IMR-90 (cell line): ENCODE results near the gene CXCR6. TPM values are rescaled to one million over a fixed set of nuclear protein-coding genes. Genes with fewer than 3 reads are reported as not detected.

Experiments
- ATAC-seq: fragments of 200-7000 bp; cut with Tn5 transposase; 2 replicates; pipeline ENCODE4 v1.9.1; 2020; ENCODE audit warnings: low read depth, mild to moderate bottlenecking, moderate library complexity
- BruUV-seq: library from RNA; stranded (reverse); fragments of 400-500 nt; replicated peaks from 2 replicates; lab custom pipeline; 2021; lab: Mats Ljungman, UMichigan
- CTCF ChIA-PET: fragments of 300-600 bp; formaldehyde crosslinking; extraction: SDS; loops from one replicate; lab custom pipeline; 2021; ENCODE audit warnings: antibody characterized with exemption; lab: Yijun Ruan, JAX
- POLR2A ChIA-PET: fragments of 300-600 bp; sonication (Branson Sonifier 250); formaldehyde crosslinking; loops from one replicate; lab custom pipeline; 2022; ENCODE audit warnings: antibody characterized with exemption; ENCODE audit not compliant: unreplicated experiment; lab: Charles Lee
- DNase-seq: peaks from one replicate; pipeline ENCODE4 v3.0.0; 2013
- H2AFZ ChIP-seq: replicated peaks from 2 replicates; pipeline ENCODE3; 2013; ENCODE audit warnings: low read length, mild to moderate bottlenecking; ENCODE audit not compliant: poor library complexity
- H2AK5ac ChIP-seq: 2 replicates; pipeline ENCODE4 v1.6.1; 2013; ENCODE audit warnings: low read depth, low read length, inconsistent platforms
- H2AK9ac ChIP-seq: replicated peaks from 2 replicates; pipeline ENCODE3; 2013; ENCODE audit warnings: mild to moderate bottlenecking, low read depth, low read length, moderate library complexity; ENCODE audit not compliant: poor library complexity
- H2BK120ac ChIP-seq: 2 replicates; pipeline ENCODE4 v1.6.1; 2013; ENCODE audit warnings: low read depth, low read length, inconsistent platforms
- H2BK15ac ChIP-seq: 3 replicates; pipeline ENCODE4 v1.6.1; 2013; ENCODE audit warnings: low read depth, low read length, inconsistent platforms
- H2BK20ac ChIP-seq: 2 replicates; pipeline ENCODE4 v1.6.1; 2013; ENCODE audit warnings: low read depth, mild to moderate bottlenecking, inconsistent platforms, low read length, moderate library complexity
- H2BK5ac ChIP-seq: 2 replicates; pipeline ENCODE4 v1.6.1; 2013; ENCODE audit warnings: mild to moderate bottlenecking, low read depth, low read length, inconsistent platforms; ENCODE audit not compliant: poor library complexity, severe bottlenecking
- H3K14ac ChIP-seq: replicated peaks from 2 replicates; pipeline ENCODE4 v1.6.1; 2013; ENCODE audit warnings: low read depth, low read length, inconsistent platforms
- H3K18ac ChIP-seq: 2 replicates; pipeline ENCODE4 v1.6.1; 2013; ENCODE audit warnings: low read depth, low read length, control low read depth
- H3K23ac ChIP-seq: 2 replicates; pipeline ENCODE4 v1.6.1; 2013; ENCODE audit warnings: low read depth, low read length, inconsistent platforms
- H3K27ac ChIP-seq: 2 replicates; pipeline ENCODE4 v1.5.1; 2013; ENCODE audit warnings: mild to moderate bottlenecking, control low read depth, low read length; ENCODE audit not compliant: insufficient read depth
- H3K27me3 ChIP-seq: 2 replicates; pipeline ENCODE4 v1.6.1; 2013; ENCODE audit warnings: low read length; ENCODE audit not compliant: control insufficient read depth, insufficient read depth
- H3K36me3 ChIP-seq: 2 replicates; pipeline ENCODE4 v1.6.1; 2013; ENCODE audit warnings: low read length, mixed read lengths; ENCODE audit not compliant: control insufficient read depth, insufficient read depth
- H3K4ac ChIP-seq: 2 replicates; pipeline ENCODE4 v1.6.1; 2013; ENCODE audit warnings: low read depth, low read length, inconsistent platforms
- H3K4me1 ChIP-seq: 2 replicates; pipeline ENCODE4 v1.6.1; 2013; ENCODE audit warnings: low read length, mixed read lengths; ENCODE audit not compliant: control insufficient read depth, insufficient read depth
- H3K4me2 ChIP-seq: 2 replicates; pipeline ENCODE4 v1.6.1; 2013; ENCODE audit warnings: low read depth, mild to moderate bottlenecking, control low read depth, low read length, moderate library complexity
- H3K4me3 ChIP-seq: 2 replicates; pipeline ENCODE4 v1.5.1; 2013; ENCODE audit warnings: low read depth, mild to moderate bottlenecking, control low read depth, low read length, moderate library complexity; ENCODE audit not compliant: insufficient read depth
- H3K56ac ChIP-seq: 2 replicates; pipeline ENCODE4 v1.6.1; 2013; ENCODE audit warnings: low read length, inconsistent platforms; ENCODE audit not compliant: insufficient read depth; ENCODE audit errors: extremely low read depth
- H3K79me1 ChIP-seq, 2 experiments: 2 replicates each; pipeline ENCODE4 v1.6.1; 2013; ENCODE audit warnings: low read length in 2 of 2, inconsistent platforms in 1 of 2, low read depth in 1 of 2
- H3K9ac ChIP-seq: 2 replicates; pipeline ENCODE4 v1.6.1; 2013; ENCODE audit warnings: low read depth, low read length, control low read depth
- H3K9me1 ChIP-seq: 2 replicates; pipeline ENCODE4 v1.6.1; 2013; ENCODE audit warnings: low read length, inconsistent platforms; ENCODE audit not compliant: insufficient read depth
- H3K9me3 ChIP-seq: 2 replicates; pipeline ENCODE4 v1.6.1; 2013; ENCODE audit warnings: low read length; ENCODE audit not compliant: control insufficient read depth, insufficient read depth
- H4K20me1 ChIP-seq: 2 replicates; pipeline ENCODE4 v1.6.1; 2013; ENCODE audit warnings: low read length, inconsistent platforms; ENCODE audit not compliant: insufficient read depth
- H4K5ac ChIP-seq: 2 replicates; pipeline ENCODE4 v1.6.1; 2013; ENCODE audit warnings: mild to moderate bottlenecking, low read depth, low read length, control low read depth
- H4K8ac ChIP-seq, 2 experiments: 2 replicates each; pipeline ENCODE4 v1.6.1; 2013; ENCODE audit warnings: low read depth in 2 of 2, low read length in 2 of 2, control low read depth in 1 of 2, inconsistent platforms in 1 of 2
- H4K91ac ChIP-seq: 2 replicates; pipeline ENCODE4 v1.6.1; 2013; ENCODE audit warnings: low read depth, low read length, inconsistent platforms; ENCODE audit not compliant: insufficient read depth
- BHLHE40 ChIP-seq: fragments of 150-350 bp; IDR thresholded peaks from 2 replicates; pipeline ENCODE4 v1.6.1; 2016; ENCODE audit warnings: mild to moderate bottlenecking, low read depth, low read length
- CHD1 ChIP-seq: IDR thresholded peaks from 2 replicates; pipeline ENCODE4 v1.6.1; 2012; ENCODE audit warnings: low read depth, low read length, improper control_type of control experiment
- ELK1 ChIP-seq: fragments of 150-350 bp; IDR thresholded peaks from 2 replicates; pipeline ENCODE4 v1.6.1; 2016; ENCODE audit warnings: low read depth, mild to moderate bottlenecking, low read length, moderate library complexity, borderline replicate concordance
- FOS ChIP-seq: fragments of 150-350 bp; IDR thresholded peaks from 2 replicates; pipeline ENCODE4 v1.6.1; 2016; ENCODE audit warnings: low read depth, low read length
- MAFK ChIP-seq: IDR thresholded peaks from 2 replicates; pipeline ENCODE4 v1.6.1; 2012; ENCODE audit warnings: low read depth, low read length, improper control_type of control experiment
- MAZ ChIP-seq: IDR thresholded peaks from 2 replicates; pipeline ENCODE4 v1.6.1; 2012; ENCODE audit warnings: low read depth, mild to moderate bottlenecking, low read length, improper control_type of control experiment, moderate library complexity, borderline replicate concordance
- MXI1 ChIP-seq: IDR thresholded peaks from 2 replicates; pipeline ENCODE4 v1.6.1; 2012; ENCODE audit warnings: low read depth, mild to moderate bottlenecking, low read length, moderate library complexity, borderline replicate concordance
- NFE2L2 ChIP-seq: fragments of 150-350 bp; IDR thresholded peaks from 2 replicates; pipeline ENCODE4 v1.6.1; 2016; ENCODE audit warnings: low read depth, mild to moderate bottlenecking, low read length
- POLR2A ChIP-seq: IDR thresholded peaks from 2 replicates; pipeline ENCODE4 v1.6.1; 2012; ENCODE audit warnings: mild to moderate bottlenecking, low read depth, low read length
- RAD21 ChIP-seq: IDR thresholded peaks from 2 replicates; pipeline ENCODE4 v1.6.1; 2012; ENCODE audit warnings: low read length, improper control_type of control experiment
- RCOR1 ChIP-seq: IDR thresholded peaks from 2 replicates; pipeline ENCODE4 v1.6.1; 2012; ENCODE audit warnings: mild to moderate bottlenecking, low read length, improper control_type of control experiment; ENCODE audit not compliant: insufficient replicate concordance
- RFX5 ChIP-seq: IDR thresholded peaks from 2 replicates; pipeline ENCODE4 v1.8.0; 2012; ENCODE audit warnings: low read depth, mild to moderate bottlenecking, low read length, moderate library complexity
- WGBS, 2 experiments: methylation state at CpG; one replicate each; pipeline versions ENCODE4 v1.1.5 to v1.1.7; 2013; ENCODE audit warnings: missing lambda C conversion rate in 2 of 2; ENCODE audit not compliant: insufficient read length in 1 of 2; ENCODE audit errors: extremely low coverage in 2 of 2; 5-methylcytosine and 5-hydroxymethylcytosine counted together
- dilution Hi-C: fragments of 300-500 bp; cut with HindIII; formaldehyde crosslinking; loops from one replicate; pipeline ENCODE4 v1.14.3; 2018; ENCODE audit warnings: low sequenced_read_pairs; ENCODE audit not compliant: unreplicated experiment
- in situ Hi-C: fragments of 300-500 bp; cut with MboI; formaldehyde crosslinking; loops from 3 replicates; pipeline ENCODE4 v1.14.3; 2019; ENCODE audit warnings: low sequenced_read_pairs, inconsistent platforms, mixed read lengths
- intact Hi-C: fragments of 100-400 bp; cut with micrococcal nuclease; formaldehyde crosslinking; loops from 2 replicates; pipeline ENCODE4 v1.10.0; 2022
- polyA plus RNA-seq, 3 experiments: library from polyadenylated mRNA; depleted of rRNA; stranded (reverse); fragments of >200 nt; gene quantifications; 2 replicates each; pipeline ENCODE4 v1.2.3, GENCODE V29; 2012; ENCODE audit warnings: low replicate concordance in 1 of 3
- total RNA-seq: library from RNA; depleted of rRNA; stranded (reverse); fragments of >200 nt; gene quantifications from 2 replicates; pipeline ENCODE4 v1.2.3, GENCODE V29; 2012
- TF ChIP-seq, protein P1 (sequence below): fragments of 150-350 bp; IDR thresholded peaks from 2 replicates; pipeline ENCODE4 v1.6.1; 2017; ENCODE audit warnings: mild to moderate bottlenecking, antibody characterized with exemption, low read length, low read depth
- TF ChIP-seq, protein P2 (sequence below): conservative IDR thresholded peaks from 2 replicates; pipeline ENCODE4 v1.5.1; 2012; ENCODE audit warnings: mild to moderate bottlenecking, low read depth, low read length, improper control_type of control experiment

CXCR6 gene
- total and polyA plus RNA-seq, 2 of the 4 experiments (the other 2 are of a cell fraction): not detected

- in situ Hi-C loops (no loop called here), dilution Hi-C loops (no loop called here), intact Hi-C loops (loop anchor here (2.0 kb wide), 1 partner anchor 38 kb away; no protein-coding TSS in a partner anchor)
- ChIA-PET POLR2A (interaction anchor here (1.2 kb wide), 1 partner anchor 14 kb away, joined by 3 read pairs; no protein-coding TSS in a partner anchor), CTCF (interaction anchor here (1.0 kb wide), 1 partner anchor 48 kb away, joined by 3 read pairs; no protein-coding TSS in a partner anchor)
- no peak overlapping the region for H3K4me3 ChIP-seq
- H3K23ac ChIP-seq: peak overlapping the region; percentile 91
- peak overlapping the region; percentile 97 for H2BK20ac ChIP-seq
- H3K4me1 ChIP-seq: peaks cover 51% of the 10 kb centered on the region
- 40% methylated on average over 2 of the region's 5 CpGs; no CpG with 5 or more reads in 1 of the 2 experiments for WGBS, 2 experiments
- H3K79me1 ChIP-seq: peaks cover 25 to 73% of the 10 kb centered on the region in 2 experiments
- peak overlapping the region; percentile 94 for H3K14ac ChIP-seq
- peak overlapping the region; percentile 37 to 77; a peak in 3 of 4 replicates for H4K8ac ChIP-seq
- H4K20me1 ChIP-seq: peaks cover 11% of the 10 kb centered on the region
- H2BK15ac ChIP-seq: peak overlapping the region; percentile 92
- peak overlapping the region; percentile 57; the same call in 1 of the 2 replicates for H3K56ac ChIP-seq
- H3K4me2 ChIP-seq: peak overlapping the region; percentile 36
- H2BK5ac ChIP-seq: peak overlapping the region; percentile 92
- peak overlapping the region; percentile 88 for H4K91ac ChIP-seq
- peak overlapping the region; percentile 98 for H2AK5ac ChIP-seq
- H3K36me3 ChIP-seq: peaks cover 10% of the 10 kb centered on the region; the same call in 1 of the 2 replicates
- peaks cover 54% of the 10 kb centered on the region for H3K9me1 ChIP-seq
- H2AK9ac ChIP-seq: peak overlapping the region; percentile 68
- H3K18ac ChIP-seq: peak overlapping the region; percentile 73
- H3K9me3 ChIP-seq: no peaks in the 10 kb centered on the region
- H3K27me3 ChIP-seq: no peaks in the 10 kb centered on the region
- ATAC-seq: peak; percentile 75
- peak overlapping the region; percentile 48; the same call in 1 of the 2 replicates for H3K9ac ChIP-seq
- DNase-seq: peak; percentile 87
- H3K27ac ChIP-seq: peak overlapping the region; percentile 93
- H3K4ac ChIP-seq: peak overlapping the region; percentile 97
- no TSS peak for BruUV-seq
- H4K5ac ChIP-seq: peak overlapping the region; percentile 69
- H2AFZ ChIP-seq: peak overlapping the region; percentile 80
- peak overlapping the region; percentile 96 for H2BK120ac ChIP-seq
- TF ChIP-seq BHLHE40 (no peak), NFE2L2 (peak; percentile 24; the same call in 1 of the 2 replicates), MXI1 (peak; percentile 61), RCOR1 (no peak), ELK1 (no peak), POLR2A (no peak), CHD1 (no peak), MAZ (no peak), MAFK (no peak), FOS (peak; percentile 31; the same call in 1 of the 2 replicates), RFX5 (no peak), RAD21 (no peak)
- TF ChIP-seq, protein P1, sequence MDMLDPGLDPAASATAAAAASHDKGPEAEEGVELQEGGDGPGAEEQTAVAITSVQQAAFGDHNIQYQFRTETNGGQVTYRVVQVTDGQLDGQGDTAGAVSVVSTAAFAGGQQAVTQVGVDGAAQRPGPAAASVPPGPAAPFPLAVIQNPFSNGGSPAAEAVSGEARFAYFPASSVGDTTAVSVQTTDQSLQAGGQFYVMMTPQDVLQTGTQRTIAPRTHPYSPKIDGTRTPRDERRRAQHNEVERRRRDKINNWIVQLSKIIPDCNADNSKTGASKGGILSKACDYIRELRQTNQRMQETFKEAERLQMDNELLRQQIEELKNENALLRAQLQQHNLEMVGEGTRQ: no peak
- TF ChIP-seq, protein P2, sequence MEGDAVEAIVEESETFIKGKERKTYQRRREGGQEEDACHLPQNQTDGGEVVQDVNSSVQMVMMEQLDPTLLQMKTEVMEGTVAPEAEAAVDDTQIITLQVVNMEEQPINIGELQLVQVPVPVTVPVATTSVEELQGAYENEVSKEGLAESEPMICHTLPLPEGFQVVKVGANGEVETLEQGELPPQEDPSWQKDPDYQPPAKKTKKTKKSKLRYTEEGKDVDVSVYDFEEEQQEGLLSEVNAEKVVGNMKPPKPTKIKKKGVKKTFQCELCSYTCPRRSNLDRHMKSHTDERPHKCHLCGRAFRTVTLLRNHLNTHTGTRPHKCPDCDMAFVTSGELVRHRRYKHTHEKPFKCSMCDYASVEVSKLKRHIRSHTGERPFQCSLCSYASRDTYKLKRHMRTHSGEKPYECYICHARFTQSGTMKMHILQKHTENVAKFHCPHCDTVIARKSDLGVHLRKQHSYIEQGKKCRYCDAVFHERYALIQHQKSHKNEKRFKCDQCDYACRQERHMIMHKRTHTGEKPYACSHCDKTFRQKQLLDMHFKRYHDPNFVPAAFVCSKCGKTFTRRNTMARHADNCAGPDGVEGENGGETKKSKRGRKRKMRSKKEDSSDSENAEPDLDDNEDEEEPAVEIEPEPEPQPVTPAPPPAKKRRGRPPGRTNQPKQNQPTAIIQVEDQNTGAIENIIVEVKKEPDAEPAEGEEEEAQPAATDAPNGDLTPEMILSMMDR: no peak
These were observed 43.2 kb downstream of the CXCR6 start for GRCh38 chr3:45986303-45986982.
